GM12864 (cell line): ENCODE results near the gene ACTN2.
A peak's percentile ranks its signal among the peaks of the same experiment; 100 is the strongest.

Experiments used
- DNase-seq: peaks from one replicate; pipeline ENCODE4 v3.0.0-alpha.2; 2011; ENCODE audit warnings: low read depth
- H3K4me3 ChIP-seq: 2 replicates; pipeline ENCODE4 v1.5.1; 2011; ENCODE audit warnings: mild to moderate bottlenecking, low read depth, low read length, control low read depth
- TF ChIP-seq, protein P1 (sequence below): IDR thresholded peaks from 2 replicates; pipeline ENCODE4 v1.5.1; 2011; ENCODE audit warnings: low read depth, mild to moderate bottlenecking, moderate library complexity, low read length, control low read depth, inconsistent platforms; ENCODE audit errors: missing control alignments

Gene ACTN2

DNA sequence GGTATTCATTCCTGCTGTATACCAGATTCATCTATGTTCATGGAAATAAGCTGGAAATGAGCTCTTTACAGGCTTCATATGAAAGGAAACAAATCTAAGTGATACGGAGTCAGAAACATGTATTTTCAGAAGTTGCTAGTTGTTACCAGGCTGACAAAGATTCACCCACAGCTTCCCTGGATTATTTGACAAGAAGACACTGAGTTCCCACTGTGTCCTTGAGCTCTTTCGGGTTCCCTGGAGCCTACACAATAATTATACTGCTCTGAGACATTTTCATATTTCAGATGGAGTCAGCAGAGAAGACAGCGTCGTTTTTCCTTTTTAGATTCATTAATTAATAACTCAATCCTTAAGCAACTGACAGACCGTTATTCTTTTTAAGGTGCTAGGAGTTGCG, 79.5 kb downstream of the ACTN2 start:
- TF ChIP-seq, protein P1, sequence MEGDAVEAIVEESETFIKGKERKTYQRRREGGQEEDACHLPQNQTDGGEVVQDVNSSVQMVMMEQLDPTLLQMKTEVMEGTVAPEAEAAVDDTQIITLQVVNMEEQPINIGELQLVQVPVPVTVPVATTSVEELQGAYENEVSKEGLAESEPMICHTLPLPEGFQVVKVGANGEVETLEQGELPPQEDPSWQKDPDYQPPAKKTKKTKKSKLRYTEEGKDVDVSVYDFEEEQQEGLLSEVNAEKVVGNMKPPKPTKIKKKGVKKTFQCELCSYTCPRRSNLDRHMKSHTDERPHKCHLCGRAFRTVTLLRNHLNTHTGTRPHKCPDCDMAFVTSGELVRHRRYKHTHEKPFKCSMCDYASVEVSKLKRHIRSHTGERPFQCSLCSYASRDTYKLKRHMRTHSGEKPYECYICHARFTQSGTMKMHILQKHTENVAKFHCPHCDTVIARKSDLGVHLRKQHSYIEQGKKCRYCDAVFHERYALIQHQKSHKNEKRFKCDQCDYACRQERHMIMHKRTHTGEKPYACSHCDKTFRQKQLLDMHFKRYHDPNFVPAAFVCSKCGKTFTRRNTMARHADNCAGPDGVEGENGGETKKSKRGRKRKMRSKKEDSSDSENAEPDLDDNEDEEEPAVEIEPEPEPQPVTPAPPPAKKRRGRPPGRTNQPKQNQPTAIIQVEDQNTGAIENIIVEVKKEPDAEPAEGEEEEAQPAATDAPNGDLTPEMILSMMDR: no peak
- no peak overlapping the region for H3K4me3 ChIP-seq
- no peak for DNase-seq

GRCh38 chr1:236766506-236766905, 80.2 kb downstream of the ACTN2 start:
- TF ChIP-seq, protein P1: no peak
- no peak for DNase-seq
- no peak overlapping the region for H3K4me3 ChIP-seq

GRCh38 chr1:236767276-236767675, 81.0 kb downstream of the ACTN2 start:
- DNase-seq: no peak
- TF ChIP-seq, protein P1: no peak
- no peak overlapping the region for H3K4me3 ChIP-seq

- no peak for DNase-seq
- TF ChIP-seq, protein P1: no peak
- no peak overlapping the region for H3K4me3 ChIP-seq
Observed at GRCh38 chr1:236768601-236769000, 82.3 kb downstream of the ACTN2 start.

- H3K4me3 ChIP-seq: no peak overlapping the region
- DNase-seq: no peak
Observed at GRCh38 chr1:236773919-236774318, 87.6 kb downstream of the ACTN2 start.

GRCh38 chr1:236774926-236775325, 88.6 kb downstream of the ACTN2 start:
- TF ChIP-seq, protein P1: peak; percentile 30
- H3K4me3 ChIP-seq: no peak overlapping the region
- no peak for DNase-seq

More at GRCh38 chr1:236773919-236774318, 87.6 kb downstream of the ACTN2 start:
- TF ChIP-seq, protein P1: no peak

DNA sequence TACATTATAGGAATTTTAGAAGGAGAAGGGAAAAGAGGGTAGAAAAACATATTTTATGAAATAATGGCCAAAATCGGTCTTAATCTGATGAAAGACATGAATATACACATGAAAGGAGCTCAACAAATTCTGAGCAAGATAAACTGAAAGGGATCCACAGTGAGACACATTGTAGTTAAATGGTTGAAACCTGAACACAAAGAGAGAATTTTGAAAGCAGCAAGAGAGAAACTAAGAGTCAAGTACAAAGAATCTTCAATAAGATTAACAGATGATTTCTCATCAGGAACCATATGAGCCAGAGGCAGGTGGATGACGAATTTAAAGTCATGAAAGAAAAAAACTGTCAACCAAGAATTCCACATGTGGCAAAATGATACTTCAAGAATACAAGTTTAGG, 93.0 kb downstream of the ACTN2 start:
- TF ChIP-seq, protein P1: no peak
- DNase-seq: no peak
- H3K4me3 ChIP-seq: no peak overlapping the region
